IMR-90 (cell line): ENCODE measurements around the gene COPS4. TPM values are rescaled to one million over a fixed set of nuclear protein-coding genes. Genes with fewer than 3 reads are reported as not detected.

ENCODE experiments used
- ATAC-seq: fragments of 200-7000 bp; cut with Tn5 transposase; 2 replicates; pipeline ENCODE4 v1.9.1; 2020; ENCODE audit warnings: low read depth, mild to moderate bottlenecking, moderate library complexity
- BruUV-seq: library from RNA; stranded (reverse); fragments of 400-500 nt; replicated peaks from 2 replicates; lab custom pipeline; 2021; lab: Mats Ljungman, UMichigan
- CTCF ChIA-PET: fragments of 300-600 bp; formaldehyde crosslinking; extraction: SDS; loops from one replicate; lab custom pipeline; 2021; ENCODE audit warnings: antibody characterized with exemption; lab: Yijun Ruan, JAX
- POLR2A ChIA-PET: fragments of 300-600 bp; sonication (Branson Sonifier 250); formaldehyde crosslinking; loops from one replicate; lab custom pipeline; 2022; ENCODE audit warnings: antibody characterized with exemption; ENCODE audit not compliant: unreplicated experiment; lab: Charles Lee
- DNase-seq: peaks from one replicate; pipeline ENCODE4 v3.0.0; 2013
- H2AFZ ChIP-seq: replicated peaks from 2 replicates; pipeline ENCODE3; 2013; ENCODE audit warnings: low read length, mild to moderate bottlenecking; ENCODE audit not compliant: poor library complexity
- H2AK5ac ChIP-seq: 2 replicates; pipeline ENCODE4 v1.6.1; 2013; ENCODE audit warnings: low read depth, low read length, inconsistent platforms
- H2AK9ac ChIP-seq: replicated peaks from 2 replicates; pipeline ENCODE3; 2013; ENCODE audit warnings: mild to moderate bottlenecking, low read depth, low read length, moderate library complexity; ENCODE audit not compliant: poor library complexity
- H2BK120ac ChIP-seq: 2 replicates; pipeline ENCODE4 v1.6.1; 2013; ENCODE audit warnings: low read depth, low read length, inconsistent platforms
- H2BK15ac ChIP-seq: 3 replicates; pipeline ENCODE4 v1.6.1; 2013; ENCODE audit warnings: low read depth, low read length, inconsistent platforms
- H2BK20ac ChIP-seq: 2 replicates; pipeline ENCODE4 v1.6.1; 2013; ENCODE audit warnings: low read depth, mild to moderate bottlenecking, inconsistent platforms, low read length, moderate library complexity
- H2BK5ac ChIP-seq: 2 replicates; pipeline ENCODE4 v1.6.1; 2013; ENCODE audit warnings: mild to moderate bottlenecking, low read depth, low read length, inconsistent platforms; ENCODE audit not compliant: poor library complexity, severe bottlenecking
- H3K14ac ChIP-seq: replicated peaks from 2 replicates; pipeline ENCODE4 v1.6.1; 2013; ENCODE audit warnings: low read depth, low read length, inconsistent platforms
- H3K18ac ChIP-seq: 2 replicates; pipeline ENCODE4 v1.6.1; 2013; ENCODE audit warnings: low read depth, low read length, control low read depth
- H3K23ac ChIP-seq: 2 replicates; pipeline ENCODE4 v1.6.1; 2013; ENCODE audit warnings: low read depth, low read length, inconsistent platforms
- H3K27ac ChIP-seq: 2 replicates; pipeline ENCODE4 v1.5.1; 2013; ENCODE audit warnings: mild to moderate bottlenecking, control low read depth, low read length; ENCODE audit not compliant: insufficient read depth
- H3K27me3 ChIP-seq: 2 replicates; pipeline ENCODE4 v1.6.1; 2013; ENCODE audit warnings: low read length; ENCODE audit not compliant: control insufficient read depth, insufficient read depth
- H3K36me3 ChIP-seq: 2 replicates; pipeline ENCODE4 v1.6.1; 2013; ENCODE audit warnings: low read length, mixed read lengths; ENCODE audit not compliant: control insufficient read depth, insufficient read depth
- H3K4ac ChIP-seq: 2 replicates; pipeline ENCODE4 v1.6.1; 2013; ENCODE audit warnings: low read depth, low read length, inconsistent platforms
- H3K4me1 ChIP-seq: 2 replicates; pipeline ENCODE4 v1.6.1; 2013; ENCODE audit warnings: low read length, mixed read lengths; ENCODE audit not compliant: control insufficient read depth, insufficient read depth
- H3K4me2 ChIP-seq: 2 replicates; pipeline ENCODE4 v1.6.1; 2013; ENCODE audit warnings: low read depth, mild to moderate bottlenecking, control low read depth, low read length, moderate library complexity
- H3K4me3 ChIP-seq: 2 replicates; pipeline ENCODE4 v1.5.1; 2013; ENCODE audit warnings: low read depth, mild to moderate bottlenecking, control low read depth, low read length, moderate library complexity; ENCODE audit not compliant: insufficient read depth
- H3K56ac ChIP-seq: 2 replicates; pipeline ENCODE4 v1.6.1; 2013; ENCODE audit warnings: low read length, inconsistent platforms; ENCODE audit not compliant: insufficient read depth; ENCODE audit errors: extremely low read depth
- H3K79me1 ChIP-seq, 2 experiments: 2 replicates each; pipeline ENCODE4 v1.6.1; 2013; ENCODE audit warnings: low read length in 2 of 2, inconsistent platforms in 1 of 2, low read depth in 1 of 2
- H3K9ac ChIP-seq: 2 replicates; pipeline ENCODE4 v1.6.1; 2013; ENCODE audit warnings: low read depth, low read length, control low read depth
- H3K9me1 ChIP-seq: 2 replicates; pipeline ENCODE4 v1.6.1; 2013; ENCODE audit warnings: low read length, inconsistent platforms; ENCODE audit not compliant: insufficient read depth
- H3K9me3 ChIP-seq: 2 replicates; pipeline ENCODE4 v1.6.1; 2013; ENCODE audit warnings: low read length; ENCODE audit not compliant: control insufficient read depth, insufficient read depth
- H4K20me1 ChIP-seq: 2 replicates; pipeline ENCODE4 v1.6.1; 2013; ENCODE audit warnings: low read length, inconsistent platforms; ENCODE audit not compliant: insufficient read depth
- H4K5ac ChIP-seq: 2 replicates; pipeline ENCODE4 v1.6.1; 2013; ENCODE audit warnings: mild to moderate bottlenecking, low read depth, low read length, control low read depth
- H4K8ac ChIP-seq, 2 experiments: 2 replicates each; pipeline ENCODE4 v1.6.1; 2013; ENCODE audit warnings: low read depth in 2 of 2, low read length in 2 of 2, control low read depth in 1 of 2, inconsistent platforms in 1 of 2
- H4K91ac ChIP-seq: 2 replicates; pipeline ENCODE4 v1.6.1; 2013; ENCODE audit warnings: low read depth, low read length, inconsistent platforms; ENCODE audit not compliant: insufficient read depth
- BHLHE40 ChIP-seq: fragments of 150-350 bp; IDR thresholded peaks from 2 replicates; pipeline ENCODE4 v1.6.1; 2016; ENCODE audit warnings: mild to moderate bottlenecking, low read depth, low read length
- MAZ ChIP-seq: IDR thresholded peaks from 2 replicates; pipeline ENCODE4 v1.6.1; 2012; ENCODE audit warnings: low read depth, mild to moderate bottlenecking, low read length, improper control_type of control experiment, moderate library complexity, borderline replicate concordance
- RAD21 ChIP-seq: IDR thresholded peaks from 2 replicates; pipeline ENCODE4 v1.6.1; 2012; ENCODE audit warnings: low read length, improper control_type of control experiment
- dilution Hi-C: fragments of 300-500 bp; cut with HindIII; formaldehyde crosslinking; loops from one replicate; pipeline ENCODE4 v1.14.3; 2018; ENCODE audit warnings: low sequenced_read_pairs; ENCODE audit not compliant: unreplicated experiment
- in situ Hi-C: fragments of 300-500 bp; cut with MboI; formaldehyde crosslinking; loops from 3 replicates; pipeline ENCODE4 v1.14.3; 2019; ENCODE audit warnings: low sequenced_read_pairs, inconsistent platforms, mixed read lengths
- intact Hi-C: fragments of 100-400 bp; cut with micrococcal nuclease; formaldehyde crosslinking; loops from 2 replicates; pipeline ENCODE4 v1.10.0; 2022
- polyA plus RNA-seq, 3 experiments: library from polyadenylated mRNA; depleted of rRNA; stranded (reverse); fragments of >200 nt; gene quantifications; 2 replicates each; pipeline ENCODE4 v1.2.3, GENCODE V29; 2012; ENCODE audit warnings: low replicate concordance in 1 of 3
- total RNA-seq: library from RNA; depleted of rRNA; stranded (reverse); fragments of >200 nt; gene quantifications from 2 replicates; pipeline ENCODE4 v1.2.3, GENCODE V29; 2012

Gene COPS4
- total and polyA plus RNA-seq, 2 of the 4 experiments (the other 2 are of a cell fraction): 40.1 to 115 TPM

- Histone ChIP-seq H2AFZ (no peak overlapping the region), H4K8ac (no peak overlapping the region), H3K4me3 (no peak overlapping the region), H2BK120ac (no peak overlapping the region), H4K91ac (no peak overlapping the region), H3K23ac (no peak overlapping the region), H3K36me3 (0 out of 2 replicates have a peak, but pooled peaks cover 1% of the 10 kb centered on the region), H3K56ac (no peak overlapping the region), H4K5ac (no peak overlapping the region), H3K9me1 (no peaks in the 10 kb centered on the region; the same call in 1 of the 2 replicates), H2BK20ac (no peak overlapping the region), H3K27ac (no peak overlapping the region), H3K4me1 (no peaks in the 10 kb centered on the region), H3K18ac (no peak overlapping the region), H3K14ac (no peak overlapping the region), H3K79me1 (peaks cover 44 to 45% of the 10 kb centered on the region in 2 experiments), H3K27me3 (no peaks in the 10 kb centered on the region), H2BK5ac (no peak overlapping the region), H4K20me1 (peaks cover 7% of the 10 kb centered on the region; the same call in 1 of the 2 replicates), H2AK9ac (no peak overlapping the region), H3K4ac (no peak overlapping the region), H3K9me3 (no peaks in the 10 kb centered on the region), H3K9ac (no peak overlapping the region), H2AK5ac (no peak overlapping the region), H3K4me2 (no peak overlapping the region), H2BK15ac (no peak overlapping the region)
- TF ChIP-seq MAZ (no peak), RAD21 (no peak), BHLHE40 (no peak)
- POLR2A ChIA-PET: no interaction called here
- CTCF ChIA-PET: no interaction called here
- DNase-seq: no peak
- intact Hi-C loops (no loop called here), in situ Hi-C loops (no loop called here), dilution Hi-C loops (no loop called here)
- no TSS peak for BruUV-seq
- ATAC-seq: no peak
These were observed 36.1 kb upstream of the COPS4 start for GRCh38 chr4:82998898-82999297.
